ENCODE data around the gene RBM47.
"Not testable (repeated sequence)": the region's sequence is repeated elsewhere in the genome, so short reads cannot be mapped to it uniquely, and the experiment has no call there.

The RBM47 gene

DNA sequence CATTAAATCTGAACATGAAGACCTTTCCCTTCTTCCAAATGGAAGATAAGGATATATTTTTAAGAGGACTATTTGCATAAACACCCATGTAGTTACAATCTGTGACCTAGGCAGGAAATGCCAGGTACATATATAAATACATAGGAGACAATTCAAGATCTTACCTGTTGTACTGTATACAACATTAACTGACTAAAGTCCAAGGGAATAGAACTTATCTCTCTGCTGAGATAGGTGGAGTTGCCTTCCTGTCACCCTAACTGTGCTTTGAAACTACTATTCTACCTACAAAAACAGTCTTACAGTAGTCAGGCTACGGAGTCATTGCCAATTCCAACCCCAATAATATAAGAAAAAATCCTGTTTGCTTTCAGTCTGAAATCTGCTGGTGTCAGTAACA is 188.2 kb downstream of the RBM47 start:
- TF ChIP-seq, protein P1, sequence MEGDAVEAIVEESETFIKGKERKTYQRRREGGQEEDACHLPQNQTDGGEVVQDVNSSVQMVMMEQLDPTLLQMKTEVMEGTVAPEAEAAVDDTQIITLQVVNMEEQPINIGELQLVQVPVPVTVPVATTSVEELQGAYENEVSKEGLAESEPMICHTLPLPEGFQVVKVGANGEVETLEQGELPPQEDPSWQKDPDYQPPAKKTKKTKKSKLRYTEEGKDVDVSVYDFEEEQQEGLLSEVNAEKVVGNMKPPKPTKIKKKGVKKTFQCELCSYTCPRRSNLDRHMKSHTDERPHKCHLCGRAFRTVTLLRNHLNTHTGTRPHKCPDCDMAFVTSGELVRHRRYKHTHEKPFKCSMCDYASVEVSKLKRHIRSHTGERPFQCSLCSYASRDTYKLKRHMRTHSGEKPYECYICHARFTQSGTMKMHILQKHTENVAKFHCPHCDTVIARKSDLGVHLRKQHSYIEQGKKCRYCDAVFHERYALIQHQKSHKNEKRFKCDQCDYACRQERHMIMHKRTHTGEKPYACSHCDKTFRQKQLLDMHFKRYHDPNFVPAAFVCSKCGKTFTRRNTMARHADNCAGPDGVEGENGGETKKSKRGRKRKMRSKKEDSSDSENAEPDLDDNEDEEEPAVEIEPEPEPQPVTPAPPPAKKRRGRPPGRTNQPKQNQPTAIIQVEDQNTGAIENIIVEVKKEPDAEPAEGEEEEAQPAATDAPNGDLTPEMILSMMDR (IDR thresholded peaks at IDR 0.05), result no peak
- Histone ChIP-seq H3K27me3 (no peaks in the 10 kb centered on the region), H3K4me3 (ENCODE audit: low read depth in 1 of 2, low read length in 1 of 2) (no peak overlapping the region), H3K27ac (no peak overlapping the region), H3K4me1 (ENCODE audit: control insufficient read depth in 1 of 2, insufficient read depth in 1 of 2, low read depth in 1 of 2, low read length in 1 of 2) (no peaks in the 10 kb centered on the region), H3K9me3 (no peaks in the 10 kb centered on the region), H3K36me3 (peaks cover 20% of the 10 kb centered on the region)

DNA sequence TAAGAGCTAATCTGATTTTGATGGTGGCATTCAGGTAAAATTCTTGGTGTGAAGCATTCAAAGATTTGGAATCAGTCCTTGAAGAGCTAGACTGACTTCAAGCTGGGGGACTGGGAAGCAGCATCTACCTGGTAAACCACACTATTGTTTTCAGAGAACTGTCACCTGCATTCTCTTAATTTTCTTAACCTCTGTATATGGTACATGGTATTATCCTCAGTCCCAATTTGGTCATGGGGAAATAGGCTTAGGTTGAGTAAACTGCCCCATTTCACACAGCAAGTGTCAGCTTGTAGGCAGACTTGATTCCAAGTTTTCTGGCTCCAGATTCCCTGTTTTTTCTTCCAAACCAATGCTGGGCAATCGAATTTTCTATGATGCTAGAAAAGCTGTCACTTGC is 190.1 kb downstream of the RBM47 start:
- Histone ChIP-seq H3K36me3 (peaks cover 37% of the 10 kb centered on the region), H3K9me3 (no peaks in the 10 kb centered on the region), H3K4me3 (ENCODE audit: low read depth in 1 of 2, low read length in 1 of 2) (no peak overlapping the region), H3K27me3 (no peaks in the 10 kb centered on the region), H3K4me1 (ENCODE audit: control insufficient read depth in 1 of 2, insufficient read depth in 1 of 2, low read depth in 1 of 2, low read length in 1 of 2) (no peaks in the 10 kb centered on the region), H3K27ac (peak overlapping the region; percentile 3)
- TF ChIP-seq, protein P1 (IDR thresholded peaks at IDR 0.05), result no peak

DNA sequence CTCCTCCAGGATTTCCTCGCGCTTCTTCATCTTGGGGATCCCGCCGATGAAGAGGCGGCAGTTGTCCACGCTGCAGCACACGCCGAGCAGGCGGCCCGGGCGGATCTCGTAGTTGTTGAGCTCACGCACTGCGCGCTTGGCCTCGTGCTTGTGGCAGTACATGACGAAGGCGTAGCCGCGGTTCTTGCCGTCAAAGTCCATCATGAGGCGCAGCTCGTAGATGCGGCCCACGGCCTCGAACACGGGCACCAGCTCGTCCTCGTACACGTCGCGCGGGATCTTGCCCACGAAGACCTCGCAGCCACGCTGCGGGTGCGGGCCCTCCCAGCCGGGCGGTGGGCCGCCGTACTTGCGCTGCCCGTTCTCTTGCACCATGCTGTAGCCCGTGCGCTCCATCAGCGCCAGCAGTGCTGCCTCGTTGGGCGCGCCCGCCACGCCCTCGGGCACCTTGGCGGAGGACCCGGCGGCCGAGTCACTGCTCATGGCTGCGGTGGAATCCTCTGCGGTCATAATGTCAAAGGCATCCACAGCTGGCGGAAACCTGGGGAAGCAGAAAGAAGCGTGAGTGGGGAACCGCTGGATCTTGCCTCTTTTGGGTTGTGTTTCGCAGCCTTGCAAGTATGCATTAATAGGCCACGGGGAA is 191.2 kb downstream of the RBM47 start:
- H3K27ac ChIP-seq, result no peak overlapping the region
- no peak overlapping the region for H3K4me3 ChIP-seq (ENCODE audit: low read depth in 1 of 2, low read length in 1 of 2)
- H3K27me3 ChIP-seq, result no peaks in the 10 kb centered on the region
- H3K9me3 ChIP-seq, result no peaks in the 10 kb centered on the region
- H3K36me3 ChIP-seq, result peaks cover 47% of the 10 kb centered on the region
- TF ChIP-seq, protein P1 (IDR thresholded peaks at IDR 0.05), result no peak
- no peaks in the 10 kb centered on the region for H3K4me1 ChIP-seq (ENCODE audit: control insufficient read depth in 1 of 2, insufficient read depth in 1 of 2, low read depth in 1 of 2, low read length in 1 of 2)

DNA sequence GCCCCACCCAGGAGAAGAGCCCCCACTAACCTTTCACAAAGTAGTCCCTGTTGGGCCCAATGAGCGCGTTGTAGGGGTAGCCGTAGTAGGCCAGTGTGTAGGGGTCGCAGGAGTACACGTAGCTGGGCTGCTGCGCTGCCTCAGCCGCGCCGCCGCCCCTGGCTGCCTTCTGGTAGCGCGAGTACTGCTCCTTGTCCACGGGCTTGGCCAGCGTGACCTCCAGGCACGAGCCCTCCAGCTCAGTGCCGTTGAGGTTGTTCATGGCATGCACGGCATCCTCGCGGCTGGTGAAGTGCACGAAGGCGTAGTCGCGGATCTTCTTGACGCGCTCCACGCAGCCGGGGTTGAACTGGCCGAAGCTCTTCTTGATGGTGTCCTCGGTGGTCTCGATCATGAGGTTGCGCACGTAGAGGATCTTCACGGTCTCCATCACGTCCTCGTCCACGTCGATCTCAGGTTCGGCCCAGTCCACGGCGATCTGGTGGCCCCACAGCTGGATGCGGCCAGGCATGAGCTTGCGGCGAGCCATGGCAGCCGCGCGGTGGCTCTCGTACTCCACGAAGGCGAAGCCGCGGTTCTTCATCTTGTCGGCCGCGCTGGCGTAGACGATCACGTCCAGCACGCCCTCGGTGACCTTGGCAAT is 191.8 kb downstream of the RBM47 start:
- TF ChIP-seq, protein P1 (IDR thresholded peaks at IDR 0.05), result no peak

DNA sequence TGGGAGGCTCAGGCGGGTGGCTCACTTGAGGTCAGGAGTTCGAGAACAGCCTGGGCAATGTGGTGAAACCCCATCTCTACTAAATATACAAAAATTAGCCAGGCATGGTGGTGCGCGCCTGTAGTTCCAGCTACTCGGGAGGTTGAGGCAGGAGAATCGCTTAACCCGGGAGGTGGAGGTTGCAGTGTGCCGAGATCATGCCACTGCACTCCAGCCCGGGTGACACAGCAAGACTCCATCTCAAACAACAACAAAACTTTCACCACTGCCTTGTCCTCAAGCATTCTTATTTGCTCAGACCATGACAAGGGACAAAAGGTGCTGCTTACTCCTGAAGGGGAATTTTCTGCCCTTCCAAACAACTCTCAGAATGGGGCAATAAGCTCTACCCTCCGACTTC is 194.4 kb downstream of the RBM47 start:
- H3K9me3 ChIP-seq; H3K27ac ChIP-seq; H3K4me3 ChIP-seq (ENCODE audit: low read depth in 1 of 2, low read length in 1 of 2); H3K4me1 ChIP-seq (ENCODE audit: control insufficient read depth in 1 of 2, insufficient read depth in 1 of 2, low read depth in 1 of 2, low read length in 1 of 2); H3K27me3 ChIP-seq: not testable (repeated sequence)
- H3K36me3 ChIP-seq, result peaks cover 78% of the 10 kb centered on the region

More for the DNA sequence above, 191.8 kb downstream of the RBM47 start:
- Histone ChIP-seq H3K4me1 (ENCODE audit: control insufficient read depth in 1 of 2, insufficient read depth in 1 of 2, low read depth in 1 of 2, low read length in 1 of 2) (no peaks in the 10 kb centered on the region), H3K36me3 (peaks cover 54% of the 10 kb centered on the region), H3K27ac (no peak overlapping the region), H3K9me3 (no peaks in the 10 kb centered on the region), H3K27me3 (no peaks in the 10 kb centered on the region), H3K4me3 (ENCODE audit: low read depth in 1 of 2, low read length in 1 of 2) (no peak overlapping the region)

DNA sequence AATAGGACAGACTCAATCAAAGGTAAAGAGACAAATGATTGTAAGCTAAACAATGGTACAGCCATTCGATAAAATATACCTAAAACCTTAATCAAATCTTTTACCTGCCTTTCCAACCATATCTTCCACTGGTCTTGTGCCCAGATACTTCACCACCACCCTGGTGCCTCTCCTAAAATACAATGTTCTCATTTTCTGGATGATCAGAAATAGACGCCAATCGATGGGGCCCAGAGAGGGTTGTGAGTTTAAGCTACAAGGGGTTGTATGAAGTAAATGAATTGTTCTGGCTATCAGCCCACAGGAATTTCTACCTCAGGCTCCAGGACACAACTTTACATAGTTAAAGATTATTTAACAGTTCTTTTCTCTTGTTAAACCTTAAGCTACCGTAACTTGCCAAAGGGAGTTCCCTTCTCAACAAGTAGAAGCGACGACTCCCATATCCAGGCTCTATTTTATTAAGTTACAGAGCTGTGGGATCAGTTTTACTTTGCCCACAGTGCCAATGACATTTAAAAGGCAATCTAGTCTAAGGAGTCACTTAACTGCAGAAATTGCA is 195.5 kb downstream of the RBM47 start:
- Histone ChIP-seq H3K4me1 (ENCODE audit: control insufficient read depth in 1 of 2, insufficient read depth in 1 of 2, low read depth in 1 of 2, low read length in 1 of 2) (no peaks in the 10 kb centered on the region), H3K36me3 (peaks cover 86% of the 10 kb centered on the region), H3K9me3 (no peaks in the 10 kb centered on the region), H3K27me3 (no peaks in the 10 kb centered on the region), H3K27ac (no peak overlapping the region), H3K4me3 (ENCODE audit: low read depth in 1 of 2, low read length in 1 of 2) (no peak overlapping the region)
- TF ChIP-seq, protein P1 (IDR thresholded peaks at IDR 0.05), result no peak
